ENCODE measurements around the gene MYBPH.

MYBPH gene

GRCh38 chr1:203201516-203202205, 26.0 kb upstream of the MYBPH start:
- Histone ChIP-seq H2AFZ (ENCODE audit: low read depth, low read length) (no peak overlapping the region), H3K4me1 (ENCODE audit: low read length) (no peaks in the 10 kb centered on the region), H3K36me3 (replicated peaks; ENCODE audit: low read depth, low read length) (no peaks in the 10 kb centered on the region), H3K9ac (ENCODE audit: low read length) (no peak overlapping the region), H3K4me2 (ENCODE audit: low read length) (no peak overlapping the region), H3K4me3 (ENCODE audit: low read length) (no peak overlapping the region), H3K27ac (ENCODE audit: low read length) (no peak overlapping the region), H3K79me2 (ENCODE audit: low read length) (no peaks in the 10 kb centered on the region), H3K27me3 (ENCODE audit: low read depth, low read length) (peaks cover 67% of the 10 kb centered on the region), H3K9me3 (ENCODE audit: insufficient read depth, low read length) (no peaks in the 10 kb centered on the region), H4K20me1 (ENCODE audit: insufficient read depth, low read length) (no peaks in the 10 kb centered on the region)
- TF ChIP-seq CTCF (IDR thresholded peaks at IDR 0.05; ENCODE audit: low read depth, low read length) (no peak), EZH2phosphoT487 (IDR thresholded peaks at IDR 0.05; ENCODE audit: low read depth) (no peak)

GRCh38 chr1:203200916-203201315, 25.3 kb upstream of the MYBPH start:
- no peak overlapping the region for H3K27ac ChIP-seq (ENCODE audit: low read length)
- no peak overlapping the region for H2AFZ ChIP-seq (ENCODE audit: low read depth, low read length)
- H3K79me2 ChIP-seq (ENCODE audit: low read length): no peaks in the 10 kb centered on the region
- H3K9ac ChIP-seq (ENCODE audit: low read length): no peak overlapping the region
- TF ChIP-seq EZH2phosphoT487 (IDR thresholded peaks at IDR 0.05; ENCODE audit: low read depth) (no peak), CTCF (IDR thresholded peaks at IDR 0.05; ENCODE audit: low read depth, low read length) (no peak)
- peaks cover 74% of the 10 kb centered on the region for H3K27me3 ChIP-seq (ENCODE audit: low read depth, low read length)
- H3K4me3 ChIP-seq (ENCODE audit: low read length): no peak overlapping the region
- H3K9me3 ChIP-seq (ENCODE audit: insufficient read depth, low read length): no peaks in the 10 kb centered on the region
- no peak overlapping the region for H3K4me2 ChIP-seq (ENCODE audit: low read length)
- no peaks in the 10 kb centered on the region for H3K4me1 ChIP-seq (ENCODE audit: low read length)
- no peaks in the 10 kb centered on the region for H4K20me1 ChIP-seq (ENCODE audit: insufficient read depth, low read length)
- no peaks in the 10 kb centered on the region for H3K36me3 ChIP-seq (replicated peaks; ENCODE audit: low read depth, low read length)

- TF ChIP-seq EZH2phosphoT487 (IDR thresholded peaks at IDR 0.05; ENCODE audit: low read depth) (no peak), CTCF (IDR thresholded peaks at IDR 0.05; ENCODE audit: low read depth, low read length) (no peak)
- Histone ChIP-seq H2AFZ (ENCODE audit: low read depth, low read length) (no peak overlapping the region), H3K4me2 (ENCODE audit: low read length) (no peak overlapping the region), H3K27me3 (ENCODE audit: low read depth, low read length) (peaks cover 81% of the 10 kb centered on the region), H3K4me1 (ENCODE audit: low read length) (no peaks in the 10 kb centered on the region), H3K27ac (ENCODE audit: low read length) (no peak overlapping the region), H3K9me3 (ENCODE audit: insufficient read depth, low read length) (no peaks in the 10 kb centered on the region), H3K79me2 (ENCODE audit: low read length) (no peaks in the 10 kb centered on the region), H3K36me3 (replicated peaks; ENCODE audit: low read depth, low read length) (no peaks in the 10 kb centered on the region), H3K4me3 (ENCODE audit: low read length) (no peak overlapping the region), H4K20me1 (ENCODE audit: insufficient read depth, low read length) (no peaks in the 10 kb centered on the region), H3K9ac (ENCODE audit: low read length) (no peak overlapping the region)
These were observed 24.4 kb upstream of the MYBPH start for GRCh38 chr1:203199816-203200571.

GRCh38 chr1:203199481-203199815, 23.8 kb upstream of the MYBPH start:
- no peak overlapping the region for H3K9ac ChIP-seq (ENCODE audit: low read length)
- peaks cover 79% of the 10 kb centered on the region for H3K27me3 ChIP-seq (ENCODE audit: low read depth, low read length)
- no peaks in the 10 kb centered on the region for H3K79me2 ChIP-seq (ENCODE audit: low read length)
- H3K4me1 ChIP-seq (ENCODE audit: low read length): no peaks in the 10 kb centered on the region
- no peaks in the 10 kb centered on the region for H3K36me3 ChIP-seq (replicated peaks; ENCODE audit: low read depth, low read length)
- H3K27ac ChIP-seq (ENCODE audit: low read length): no peak overlapping the region
- no peak overlapping the region for H3K4me2 ChIP-seq (ENCODE audit: low read length)
- TF ChIP-seq EZH2phosphoT487 (IDR thresholded peaks at IDR 0.05; ENCODE audit: low read depth): no peak
- no peak for TF ChIP-seq CTCF (IDR thresholded peaks at IDR 0.05; ENCODE audit: low read depth, low read length)
- no peak overlapping the region for H2AFZ ChIP-seq (ENCODE audit: low read depth, low read length)
- no peak overlapping the region for H3K4me3 ChIP-seq (ENCODE audit: low read length)
- no peaks in the 10 kb centered on the region for H3K9me3 ChIP-seq (ENCODE audit: insufficient read depth, low read length)
- H4K20me1 ChIP-seq (ENCODE audit: insufficient read depth, low read length): no peaks in the 10 kb centered on the region
